Mesothelial cell of epicardium (in vitro differentiated cells): ENCODE measurements around the gene IL2RA. TPM values are rescaled to one million over a fixed set of nuclear protein-coding genes. Genes with fewer than 3 reads are reported as not detected.
"Not testable (repeated sequence)": the region's sequence is repeated elsewhere in the genome, so short reads cannot be mapped to it uniquely, and the experiment has no call there.

Experiments
- DNase-seq, 2 experiments: peaks; one replicate each; pipeline ENCODE4 v3.0.0; 2021; ENCODE audit warnings: low spot score in 2 of 2; ENCODE audit not compliant: unreplicated experiment in 2 of 2
- H3K27ac Mint-ChIP-seq: 2 replicates; pipeline ENCODE4 v1.8.0; 2021; ENCODE audit warnings: mixed read lengths
- H3K27me3 Mint-ChIP-seq: 2 replicates; pipeline ENCODE4 v1.8.0; 2021; ENCODE audit warnings: low read depth, mixed read lengths
- H3K36me3 Mint-ChIP-seq: 2 replicates; pipeline ENCODE4 v1.8.0; 2021; ENCODE audit warnings: mixed read lengths
- H3K4me1 Mint-ChIP-seq: 2 replicates; pipeline ENCODE4 v1.8.0; 2021; ENCODE audit warnings: mixed read lengths
- H3K4me3 Mint-ChIP-seq: 2 replicates; pipeline ENCODE4 v1.8.0; 2021; ENCODE audit warnings: mild to moderate bottlenecking, moderate library complexity, mixed read lengths
- H3K9me3 Mint-ChIP-seq: 2 replicates; pipeline ENCODE4 v1.8.0; 2021; ENCODE audit warnings: mixed read lengths
- CTCF ChIP-seq: fragments of 200-600 bp; sonication (generic); IDR thresholded peaks from one replicate; pipeline ENCODE4 v1.5.0; 2021; ENCODE audit warnings: antibody characterized with exemption; ENCODE audit not compliant: unreplicated experiment
- total RNA-seq: library from RNA; stranded (reverse); gene quantifications from 3 replicates; pipeline ENCODE4 v1.2.1, GENCODE V29; 2021

IL2RA gene
- total RNA-seq, 1 donor from 2014 or later, result not detected

- Mint-ChIP-seq H3K36me3 (no peaks in the 10 kb centered on the region), H3K27me3 (peaks cover 39% of the 10 kb centered on the region)
These were observed 55.6 kb downstream of the IL2RA start for GRCh38 chr10:6006546-6006945.

GRCh38 chr10:6005856-6006395 is 56.2 kb downstream of the IL2RA start:
- TF ChIP-seq CTCF, result no peak
- Mint-ChIP-seq H3K27ac (no peak overlapping the region), H3K27me3 (peaks cover 39% of the 10 kb centered on the region), H3K4me1 (no peaks in the 10 kb centered on the region), H3K9me3 (peaks cover 20% of the 10 kb centered on the region), H3K4me3 (no peak overlapping the region), H3K36me3 (no peaks in the 10 kb centered on the region)
- no peak for DNase-seq

More at GRCh38 chr10:6006546-6006945, 55.6 kb downstream of the IL2RA start:
- H3K9me3 Mint-ChIP-seq, result peaks cover 20% of the 10 kb centered on the region
- H3K27ac Mint-ChIP-seq, result no peak overlapping the region
- TF ChIP-seq CTCF, result no peak
- no peak overlapping the region for H3K4me3 Mint-ChIP-seq
- no peak for DNase-seq
- H3K4me1 Mint-ChIP-seq, result no peaks in the 10 kb centered on the region

DNA sequence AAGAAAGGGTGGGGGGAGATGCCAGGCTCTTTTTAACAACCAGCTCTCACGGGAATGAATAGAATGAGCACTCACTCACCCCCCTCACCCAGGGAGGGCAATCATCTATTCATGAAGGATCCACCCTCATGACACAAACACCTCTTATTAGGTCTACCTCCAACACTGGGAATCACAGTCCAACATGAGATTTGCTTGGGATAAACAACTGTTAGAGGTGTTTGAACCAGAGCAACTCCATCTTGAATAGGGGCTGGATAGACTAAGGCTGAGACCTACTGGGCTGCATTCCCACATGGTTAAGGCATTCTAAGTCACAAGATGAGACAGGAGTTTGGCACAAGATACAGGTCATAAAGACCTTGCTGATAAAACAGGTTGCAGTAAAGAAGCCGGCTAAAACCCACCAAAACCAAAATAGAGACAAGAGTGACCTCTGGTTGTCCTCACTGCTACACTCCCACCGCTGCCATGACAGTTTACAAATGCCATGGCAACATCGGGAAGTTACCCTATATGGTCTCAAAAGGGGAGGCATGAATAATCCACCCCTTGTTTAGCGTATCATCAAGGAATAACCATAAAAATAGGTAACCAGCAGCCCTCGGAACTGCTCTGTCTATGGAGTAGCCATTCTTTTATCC is 56.9 kb downstream of the IL2RA start:
- not testable (repeated sequence) for H3K4me1 Mint-ChIP-seq, H3K36me3 Mint-ChIP-seq, H3K4me3 Mint-ChIP-seq, H3K27ac Mint-ChIP-seq, DNase-seq
- Mint-ChIP-seq H3K27me3 (peaks cover 44% of the 10 kb centered on the region), H3K9me3 (peaks cover 20% of the 10 kb centered on the region)

- Mint-ChIP-seq H3K9me3 (peaks cover 11% of the 10 kb centered on the region), H3K4me1 (no peaks in the 10 kb centered on the region), H3K27ac (no peak overlapping the region), H3K36me3 (no peaks in the 10 kb centered on the region), H3K27me3 (peaks cover 53% of the 10 kb centered on the region), H3K4me3 (no peak overlapping the region)
- no peak for TF ChIP-seq CTCF
- DNase-seq, result no peak
These were observed 59.2 kb downstream of the IL2RA start for GRCh38 chr10:6002809-6003510.

DNA sequence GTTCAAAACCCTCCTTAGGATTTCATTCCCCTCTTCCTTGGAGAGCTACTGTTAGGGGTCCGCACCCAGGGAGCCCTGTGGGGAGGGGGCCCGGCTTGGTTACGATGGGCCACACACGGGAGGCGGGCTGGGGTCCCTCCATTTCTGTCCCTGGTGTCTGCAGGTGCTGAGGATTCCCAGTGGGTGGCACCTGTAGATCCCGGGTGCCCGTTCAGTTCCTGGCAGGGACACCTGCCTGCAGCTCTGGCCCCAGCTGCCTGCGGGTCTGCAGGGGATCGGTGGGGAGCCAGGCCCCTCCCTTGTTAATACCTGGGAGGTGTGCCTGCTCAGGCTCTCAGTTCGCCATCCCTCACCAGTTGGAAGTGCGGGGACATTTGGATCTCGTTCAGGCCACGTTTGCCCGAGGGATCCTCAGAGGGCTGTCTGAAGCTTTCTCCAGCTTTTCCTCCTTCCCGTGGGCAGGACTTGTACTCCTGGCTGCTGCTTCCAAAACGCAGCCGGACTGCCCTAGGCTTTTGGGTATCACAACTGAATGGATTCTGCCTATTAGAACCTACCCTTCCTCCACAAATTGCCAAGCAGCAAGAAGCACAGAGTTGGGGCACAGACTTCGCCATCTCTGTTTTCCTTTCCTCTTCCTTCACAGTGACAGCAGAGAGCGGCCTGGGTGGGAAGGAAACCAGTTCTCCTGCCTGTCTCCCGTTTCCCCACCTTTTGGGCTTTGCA is 62.6 kb downstream of the IL2RA start:
- no peak overlapping the region for H3K27ac Mint-ChIP-seq
- TF ChIP-seq CTCF, result no peak
- peaks cover 6% of the 10 kb centered on the region for H3K9me3 Mint-ChIP-seq
- peaks cover 47% of the 10 kb centered on the region for H3K27me3 Mint-ChIP-seq
- DNase-seq, result no peak
- H3K36me3 Mint-ChIP-seq, result no peaks in the 10 kb centered on the region
- no peaks in the 10 kb centered on the region for H3K4me1 Mint-ChIP-seq
- H3K4me3 Mint-ChIP-seq, result no peak overlapping the region

DNA sequence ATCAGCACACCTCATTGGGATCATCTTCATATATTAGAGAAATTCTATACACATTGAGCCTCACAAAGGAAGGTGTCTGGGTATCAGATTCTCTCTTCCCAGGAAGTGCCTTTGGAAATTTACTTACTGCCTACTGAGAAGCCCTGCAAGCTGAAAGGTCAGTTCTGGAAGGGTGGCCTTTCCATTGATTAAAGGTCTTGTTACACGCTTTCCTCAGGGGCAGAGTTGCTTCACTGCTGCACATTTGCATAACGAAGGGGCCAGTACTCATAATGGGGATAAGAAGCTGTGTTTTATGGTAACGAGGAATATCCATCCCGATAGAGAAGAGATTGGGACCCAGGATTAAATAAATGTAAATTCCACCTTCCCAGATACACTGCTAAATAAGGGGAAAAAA is 65.5 kb downstream of the IL2RA start:
- H3K4me3 Mint-ChIP-seq, result no peak overlapping the region
- no peak for TF ChIP-seq CTCF
- DNase-seq, result no peak
- no peaks in the 10 kb centered on the region for H3K36me3 Mint-ChIP-seq
- no peaks in the 10 kb centered on the region for H3K4me1 Mint-ChIP-seq
- H3K27ac Mint-ChIP-seq, result no peak overlapping the region
- peaks cover 28% of the 10 kb centered on the region for H3K27me3 Mint-ChIP-seq
- peaks cover 31% of the 10 kb centered on the region for H3K9me3 Mint-ChIP-seq
